HEK293 (cell line): ENCODE data around the gene GRK5.

Experiments used
- CTCF ChIA-PET: fragments of 350-600 bp; formaldehyde crosslinking; extraction: SDS; loops from one replicate; lab custom pipeline; 2021; ENCODE audit warnings: antibody characterized with exemption; lab: Yijun Ruan, JAX
- POLR2A ChIA-PET: fragments of 300-600 bp; formaldehyde crosslinking; extraction: SDS; loops from one replicate; lab custom pipeline; 2020; ENCODE audit warnings: antibody characterized with exemption, inconsistent platforms; lab: Yijun Ruan, JAX
- H3K27ac ChIP-seq: fragments of 200-500 bp; sonication (Bioruptor generic); 2 replicates; pipeline ENCODE4 v1.5.1; 2014; ENCODE audit warnings: low read depth, low read length, control low read depth, inconsistent platforms; ENCODE audit errors: extremely low read depth
- H3K36me3 ChIP-seq, 2 experiments: fragments of 200-500 bp in 1 of 2; sonication (Bioruptor generic) in 1 of 2; 1 replicate in 1 of 2; 2 replicates in 1 of 2; pipeline ENCODE4 v1.5.1; 2014 to 2017; ENCODE audit warnings: inconsistent platforms in 2 of 2, low read length in 2 of 2; ENCODE audit not compliant: control insufficient read depth in 2 of 2, insufficient read depth in 1 of 2
- H3K4me1 ChIP-seq: fragments of 200-500 bp; sonication (Bioruptor generic); 2 replicates; pipeline ENCODE4 v1.5.1; 2014; ENCODE audit warnings: mild to moderate bottlenecking, low read length, inconsistent platforms; ENCODE audit not compliant: control insufficient read depth, insufficient read depth
- H3K4me3 ChIP-seq: 2 replicates; pipeline ENCODE4 v1.5.1; 2011; ENCODE audit warnings: low read depth, mild to moderate bottlenecking, control low read depth, low read length, moderate library complexity
- H3K9me3 ChIP-seq: fragments of 200-500 bp; sonication (Bioruptor generic); 2 replicates; pipeline ENCODE4 v1.5.1; 2014; ENCODE audit warnings: low read depth, low read length, inconsistent platforms; ENCODE audit not compliant: control insufficient read depth, insufficient read depth
- AEBP2 ChIP-seq: fragments of 450-650 bp; formaldehyde crosslinking; IDR thresholded peaks from 2 replicates; pipeline ENCODE4 v1.5.1; 2016; ENCODE audit warnings: missing biosample characterization, missing genetic modification characterization, borderline replicate concordance
- HOXC10 ChIP-seq: sonication (generic); formaldehyde crosslinking; IDR thresholded peaks from 2 replicates; pipeline ENCODE4 v1.8.1; 2023; ENCODE audit warnings: mild to moderate bottlenecking, missing genetic modification reagents
- IKZF3 ChIP-seq: fragments of 450-650 bp; IDR thresholded peaks from 2 replicates; pipeline ENCODE4 v1.5.0; 2018; ENCODE audit warnings: missing biosample characterization, mild to moderate bottlenecking, missing genetic modification characterization, moderate library complexity
- KLF10 ChIP-seq: fragments of 450-650 bp; IDR thresholded peaks from 2 replicates; pipeline ENCODE4 v1.5.1; 2018; ENCODE audit warnings: missing biosample characterization, mild to moderate bottlenecking, missing genetic modification characterization
- KLF16 ChIP-seq: fragments of 450-650 bp; formaldehyde crosslinking; IDR thresholded peaks from 2 replicates; pipeline ENCODE4 v1.5.1; 2017; ENCODE audit warnings: missing biosample characterization, missing genetic modification characterization
- KLF17 ChIP-seq: fragments of 450-650 bp; formaldehyde crosslinking; IDR thresholded peaks from 2 replicates; pipeline ENCODE4 v1.5.1; 2016; ENCODE audit warnings: missing biosample characterization, missing genetic modification characterization
- MEIS1 ChIP-seq: sonication (generic); formaldehyde crosslinking; IDR thresholded peaks from 2 replicates; pipeline ENCODE4 v1.8.1; 2022; ENCODE audit warnings: missing genetic modification reagents, mild to moderate bottlenecking, borderline replicate concordance
- RBAK ChIP-seq: fragments of 450-650 bp; formaldehyde crosslinking; IDR thresholded peaks from 2 replicates; pipeline ENCODE4 v1.5.1; 2016; ENCODE audit warnings: missing biosample characterization, missing genetic modification characterization
- SP2 ChIP-seq: fragments of 450-650 bp; formaldehyde crosslinking; IDR thresholded peaks from 2 replicates; pipeline ENCODE4 v1.5.1; 2016; ENCODE audit warnings: missing biosample characterization, missing genetic modification characterization
- YY1 ChIP-seq: fragments of 450-650 bp; formaldehyde crosslinking; IDR thresholded peaks from 2 replicates; pipeline ENCODE4 v1.5.1; 2018; ENCODE audit warnings: missing biosample characterization, missing genetic modification characterization
- ZBTB1 ChIP-seq: fragments of 450-650 bp; formaldehyde crosslinking; IDR thresholded peaks from 2 replicates; pipeline ENCODE4 v1.5.1; 2016; ENCODE audit warnings: missing biosample characterization, missing genetic modification characterization
- ZBTB17 ChIP-seq: fragments of 450-650 bp; formaldehyde crosslinking; IDR thresholded peaks from 2 replicates; pipeline ENCODE4 v1.5.1; 2016; ENCODE audit warnings: missing biosample characterization, missing genetic modification characterization
- ZBTB21 ChIP-seq: fragments of 450-650 bp; formaldehyde crosslinking; IDR thresholded peaks from 2 replicates; pipeline ENCODE4 v1.5.1; 2017; ENCODE audit warnings: missing biosample characterization, missing genetic modification characterization
- ZBTB7A ChIP-seq: fragments of 450-650 bp; formaldehyde crosslinking; IDR thresholded peaks from 2 replicates; pipeline ENCODE4 v1.5.1; 2016; ENCODE audit warnings: low read depth, missing biosample characterization, missing genetic modification characterization
- ZFP41 ChIP-seq: fragments of 450-650 bp; formaldehyde crosslinking; IDR thresholded peaks from 2 replicates; pipeline ENCODE4 v1.5.1; 2016; ENCODE audit warnings: missing biosample characterization, missing genetic modification characterization, borderline replicate concordance
- ZNF121 ChIP-seq: fragments of 450-650 bp; formaldehyde crosslinking; IDR thresholded peaks from 2 replicates; pipeline ENCODE4 v1.5.1; 2016; ENCODE audit warnings: missing biosample characterization, missing genetic modification characterization
- ZNF138 ChIP-seq: fragments of 450-650 bp; formaldehyde crosslinking; IDR thresholded peaks from 2 replicates; pipeline ENCODE4 v1.5.1; 2016; ENCODE audit warnings: missing biosample characterization, missing genetic modification characterization, borderline replicate concordance
- ZNF2 ChIP-seq: fragments of 450-650 bp; formaldehyde crosslinking; IDR thresholded peaks from 2 replicates; pipeline ENCODE4 v1.5.1; 2016; ENCODE audit warnings: missing biosample characterization, missing genetic modification characterization
- ZNF221 ChIP-seq: fragments of 450-650 bp; formaldehyde crosslinking; IDR thresholded peaks from 2 replicates; pipeline ENCODE4 v1.5.1; 2017; ENCODE audit warnings: missing biosample characterization, missing genetic modification characterization, borderline replicate concordance
- ZNF223 ChIP-seq: fragments of 450-650 bp; formaldehyde crosslinking; IDR thresholded peaks from 2 replicates; pipeline ENCODE4 v1.5.1; 2016; ENCODE audit warnings: missing biosample characterization, missing genetic modification characterization
- ZNF23 ChIP-seq: fragments of 450-650 bp; formaldehyde crosslinking; IDR thresholded peaks from 2 replicates; pipeline ENCODE4 v1.5.1; 2016; ENCODE audit warnings: missing biosample characterization, missing genetic modification characterization, borderline replicate concordance
- ZNF24 ChIP-seq: fragments of 450-650 bp; formaldehyde crosslinking; IDR thresholded peaks from 2 replicates; pipeline ENCODE4 v1.5.1; 2016; ENCODE audit warnings: missing biosample characterization, missing genetic modification characterization
- ZNF350 ChIP-seq: fragments of 450-650 bp; formaldehyde crosslinking; IDR thresholded peaks from 2 replicates; pipeline ENCODE4 v1.5.0; 2017; ENCODE audit warnings: missing biosample characterization, mild to moderate bottlenecking, missing genetic modification characterization
- ZNF416 ChIP-seq: fragments of 450-650 bp; formaldehyde crosslinking; IDR thresholded peaks from 2 replicates; pipeline ENCODE4 v1.5.1; 2016; ENCODE audit warnings: missing biosample characterization, missing genetic modification characterization
- ZNF423 ChIP-seq: fragments of 450-650 bp; formaldehyde crosslinking; IDR thresholded peaks from 2 replicates; pipeline ENCODE4 v1.5.1; 2016; ENCODE audit warnings: missing biosample characterization, missing genetic modification characterization
- ZNF555 ChIP-seq: fragments of 450-650 bp; formaldehyde crosslinking; conservative IDR thresholded peaks from 2 replicates; pipeline ENCODE4 v1.5.1; 2017; ENCODE audit warnings: missing biosample characterization, mild to moderate bottlenecking, missing genetic modification characterization, inconsistent platforms
- ZNF654 ChIP-seq: fragments of 450-650 bp; formaldehyde crosslinking; IDR thresholded peaks from 2 replicates; pipeline ENCODE4 v1.5.1; 2016; ENCODE audit warnings: low read depth, missing biosample characterization, missing genetic modification characterization
- ZNF837 ChIP-seq: fragments of 450-650 bp; formaldehyde crosslinking; IDR thresholded peaks from 2 replicates; pipeline ENCODE4 v1.5.1; 2016; ENCODE audit warnings: missing biosample characterization, missing genetic modification characterization
- ZNF843 ChIP-seq: fragments of 450-650 bp; formaldehyde crosslinking; IDR thresholded peaks from 2 replicates; pipeline ENCODE4 v1.5.1; 2016; ENCODE audit warnings: missing biosample characterization, missing genetic modification characterization

Gene GRK5

GRCh38 chr10:119368581-119368980 lies 161.2 kb downstream of the GRK5 start:
- no peak overlapping the region for H3K4me3 ChIP-seq
- H3K36me3 ChIP-seq, result no peaks in the 10 kb centered on the region
- ChIA-PET POLR2A (no interaction called here), CTCF (interaction anchor here (2.2 kb wide), 1 partner anchor 77 kb away, joined by 5 read pairs; no protein-coding TSS in a partner anchor)
- TF ChIP-seq ZBTB21 (no peak), KLF16 (no peak), ZNF423 (tag by site-specific recombination) (no peak), ZBTB7A (tag by site-specific recombination) (no peak), ZNF843 (tag by site-specific recombination) (no peak), KLF10 (no peak), MEIS1 (no peak), ZNF221 (tag by site-specific recombination) (no peak), ZNF350 (no peak), ZBTB17 (no peak), HOXC10 (CRISPR knock-in tag) (no peak), ZNF416 (no peak), ZNF654 (tag by site-specific recombination) (no peak), SP2 (tag by site-specific recombination) (no peak), ZNF223 (no peak), ZNF23 (tag by site-specific recombination) (no peak)
- no peak overlapping the region for H3K27ac ChIP-seq
- H3K9me3 ChIP-seq, result no peaks in the 10 kb centered on the region
- peaks cover 5% of the 10 kb centered on the region for H3K4me1 ChIP-seq

- H3K4me1 ChIP-seq, result peaks cover 5% of the 10 kb centered on the region
- H3K9me3 ChIP-seq, result no peaks in the 10 kb centered on the region
- POLR2A ChIA-PET, result no interaction called here
Observed at GRCh38 chr10:119368991-119369869, 161.9 kb downstream of the GRK5 start.

More at GRCh38 chr10:119368991-119369869, 161.9 kb downstream of the GRK5 start:
- H3K4me3 ChIP-seq, result no peak overlapping the region
- no peaks in the 10 kb centered on the region for H3K36me3 ChIP-seq
- TF ChIP-seq ZNF555, result no peak
- no peak for TF ChIP-seq ZNF138
- no peak for TF ChIP-seq ZBTB1 (tag by site-specific recombination)
- TF ChIP-seq ZFP41 (tag by site-specific recombination), result no peak
- TF ChIP-seq ZNF2, result no peak
- TF ChIP-seq AEBP2 (tag by site-specific recombination), result no peak
- no peak for TF ChIP-seq ZNF837
- TF ChIP-seq ZBTB17, result no peak
- no peak for TF ChIP-seq ZNF24 (tag by site-specific recombination)
- no peak for TF ChIP-seq IKZF3 (tag by site-specific recombination)
- TF ChIP-seq KLF17 (tag by site-specific recombination), result no peak
- TF ChIP-seq ZNF121, result no peak
- no peak for TF ChIP-seq RBAK (tag by site-specific recombination)
- TF ChIP-seq YY1 (tag by site-specific recombination), result no peak
- TF ChIP-seq, all 188 proteins: peak for 0
- CTCF ChIA-PET, result no interaction called here
- no peak overlapping the region for H3K27ac ChIP-seq
